WI38 (cell line): ENCODE results near the gene TTC21A.

ENCODE experiments used
- H3K4me3 ChIP-seq: 2 replicates; pipeline ENCODE4 v1.5.1; 2011; ENCODE audit warnings: low read depth, mild to moderate bottlenecking, control low read depth, low read length
- TF ChIP-seq, protein P1 (sequence below): IDR thresholded peaks from 2 replicates; pipeline ENCODE4 v1.5.1; 2012; ENCODE audit warnings: low read depth, mild to moderate bottlenecking, control low read depth, low read length

The TTC21A gene

DNA sequence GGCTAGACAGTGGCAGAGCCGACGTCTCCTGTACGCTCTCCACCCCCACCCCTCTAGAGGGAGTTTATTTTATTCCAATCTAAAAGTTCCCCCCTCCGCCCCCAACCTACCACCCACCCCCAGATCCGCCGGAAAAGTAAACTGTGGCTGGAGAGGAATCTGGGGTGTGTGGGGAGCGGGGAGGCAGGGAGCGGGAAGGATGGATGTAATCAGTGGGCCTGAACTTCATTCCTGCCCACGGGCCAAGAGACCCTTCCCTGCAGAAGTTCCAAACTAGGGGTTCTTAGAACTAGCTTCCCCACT is 46.4 kb downstream of the TTC21A start:
- TF ChIP-seq, protein P1, sequence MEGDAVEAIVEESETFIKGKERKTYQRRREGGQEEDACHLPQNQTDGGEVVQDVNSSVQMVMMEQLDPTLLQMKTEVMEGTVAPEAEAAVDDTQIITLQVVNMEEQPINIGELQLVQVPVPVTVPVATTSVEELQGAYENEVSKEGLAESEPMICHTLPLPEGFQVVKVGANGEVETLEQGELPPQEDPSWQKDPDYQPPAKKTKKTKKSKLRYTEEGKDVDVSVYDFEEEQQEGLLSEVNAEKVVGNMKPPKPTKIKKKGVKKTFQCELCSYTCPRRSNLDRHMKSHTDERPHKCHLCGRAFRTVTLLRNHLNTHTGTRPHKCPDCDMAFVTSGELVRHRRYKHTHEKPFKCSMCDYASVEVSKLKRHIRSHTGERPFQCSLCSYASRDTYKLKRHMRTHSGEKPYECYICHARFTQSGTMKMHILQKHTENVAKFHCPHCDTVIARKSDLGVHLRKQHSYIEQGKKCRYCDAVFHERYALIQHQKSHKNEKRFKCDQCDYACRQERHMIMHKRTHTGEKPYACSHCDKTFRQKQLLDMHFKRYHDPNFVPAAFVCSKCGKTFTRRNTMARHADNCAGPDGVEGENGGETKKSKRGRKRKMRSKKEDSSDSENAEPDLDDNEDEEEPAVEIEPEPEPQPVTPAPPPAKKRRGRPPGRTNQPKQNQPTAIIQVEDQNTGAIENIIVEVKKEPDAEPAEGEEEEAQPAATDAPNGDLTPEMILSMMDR = no peak

DNA sequence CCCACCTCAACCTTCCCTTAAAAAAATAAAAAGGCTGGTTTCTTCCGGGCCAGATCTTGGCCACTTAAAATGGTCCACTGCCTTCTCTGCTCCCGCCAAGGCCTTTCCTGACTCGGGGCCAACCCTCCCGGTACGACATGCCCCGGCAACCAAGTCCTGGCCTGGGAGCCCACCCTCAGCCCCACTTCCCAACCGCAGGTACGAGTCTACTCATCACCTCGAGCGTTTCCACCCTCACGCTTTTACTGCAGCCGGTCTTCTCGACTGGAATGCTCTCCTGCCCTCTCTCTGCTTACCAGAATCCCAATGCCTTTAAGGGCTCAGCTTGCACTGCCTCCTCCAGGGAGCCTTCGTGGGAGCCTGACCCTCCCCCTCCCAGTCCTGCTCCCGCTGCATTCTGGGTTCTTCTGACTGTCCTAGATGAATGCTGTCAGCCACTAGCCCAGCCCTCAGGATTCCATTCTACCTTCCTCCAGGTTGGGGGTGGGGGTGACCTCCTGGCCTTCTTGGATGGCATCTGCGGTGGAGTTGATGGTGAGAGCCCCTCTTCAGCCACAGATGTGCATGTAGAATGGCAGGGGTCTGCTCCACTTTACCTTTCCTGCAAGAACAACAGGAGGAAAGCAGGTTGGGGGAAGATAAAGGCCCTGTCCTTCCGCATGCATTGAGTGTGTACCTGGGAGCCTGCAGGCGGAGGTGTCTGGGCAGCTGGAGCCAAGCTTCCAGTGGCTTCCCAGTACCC is 47.0 kb downstream of the TTC21A start:
- TF ChIP-seq, protein P1 = no peak
- H3K4me3 ChIP-seq = no peak overlapping the region

More for the DNA sequence above, 46.4 kb downstream of the TTC21A start:
- peak overlapping the region; percentile 42 for H3K4me3 ChIP-seq

DNA sequence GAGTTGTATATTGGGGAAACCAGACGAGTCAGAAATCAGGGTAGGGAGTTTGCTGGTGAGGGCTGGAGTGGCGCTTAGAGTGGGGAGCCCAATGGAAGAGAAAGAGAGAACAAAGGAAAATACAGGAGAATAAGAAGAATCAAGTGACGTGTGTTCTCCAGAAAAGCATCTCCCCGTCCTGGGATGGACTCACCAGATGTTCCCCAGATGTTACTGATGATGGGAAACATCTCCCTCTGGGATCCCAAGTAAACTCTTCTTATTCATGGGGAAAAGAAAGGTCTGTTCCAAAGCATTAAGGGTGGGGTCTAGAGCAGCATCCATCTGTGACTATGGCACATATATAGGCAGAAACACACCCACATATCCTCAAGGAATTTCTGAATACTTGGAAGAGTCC is 48.9 kb downstream of the TTC21A start:
- no peak overlapping the region for H3K4me3 ChIP-seq
- TF ChIP-seq, protein P1 = no peak

DNA sequence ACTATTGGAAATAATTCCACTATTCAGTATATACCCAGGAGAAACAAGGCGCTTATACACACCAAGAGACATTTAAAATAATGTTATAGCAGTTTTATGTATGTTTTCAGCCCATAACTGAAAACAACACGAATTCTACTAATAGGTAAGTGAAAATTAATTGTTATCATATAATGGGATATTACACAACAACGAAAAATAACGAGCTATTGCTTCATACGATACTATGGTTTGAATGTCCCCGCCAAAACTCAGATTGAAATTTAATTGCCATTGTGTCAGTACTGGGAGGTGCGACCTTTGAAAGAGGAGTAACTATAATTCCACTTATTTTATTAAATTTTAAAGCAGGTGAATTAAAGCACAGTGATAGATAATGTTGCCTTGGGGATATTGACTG is 49.9 kb downstream of the TTC21A start:
- no peak overlapping the region for H3K4me3 ChIP-seq
- TF ChIP-seq, protein P1 = no peak

DNA sequence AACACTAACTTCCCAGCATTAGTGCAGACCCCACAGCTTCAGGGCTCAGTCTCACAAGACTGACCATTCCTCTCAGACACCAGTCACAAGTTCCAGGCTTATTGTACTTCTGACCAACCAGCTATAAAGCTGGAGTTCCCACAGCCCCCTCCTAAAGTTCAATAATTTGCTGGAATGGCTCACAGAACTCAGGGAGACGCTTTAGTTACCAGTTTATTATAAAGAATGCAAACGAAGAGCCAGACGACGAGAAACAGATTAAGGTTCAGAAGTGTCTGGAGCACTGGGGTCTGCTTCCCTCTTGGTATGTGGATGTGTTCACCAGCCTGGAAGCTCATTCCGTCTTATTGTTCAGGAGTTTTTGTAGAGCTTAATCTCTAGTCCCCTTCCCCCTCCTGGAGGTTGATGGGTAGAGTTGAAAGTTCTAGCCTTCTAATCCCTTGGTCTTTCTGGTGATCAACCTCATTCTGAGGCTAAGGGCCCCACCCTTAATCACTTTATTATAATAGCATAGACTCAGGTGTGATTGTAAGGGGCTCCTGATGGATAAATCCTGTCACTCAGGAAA is 50.8 kb downstream of the TTC21A start:
- no peak overlapping the region for H3K4me3 ChIP-seq
- TF ChIP-seq, protein P1 = no peak

DNA sequence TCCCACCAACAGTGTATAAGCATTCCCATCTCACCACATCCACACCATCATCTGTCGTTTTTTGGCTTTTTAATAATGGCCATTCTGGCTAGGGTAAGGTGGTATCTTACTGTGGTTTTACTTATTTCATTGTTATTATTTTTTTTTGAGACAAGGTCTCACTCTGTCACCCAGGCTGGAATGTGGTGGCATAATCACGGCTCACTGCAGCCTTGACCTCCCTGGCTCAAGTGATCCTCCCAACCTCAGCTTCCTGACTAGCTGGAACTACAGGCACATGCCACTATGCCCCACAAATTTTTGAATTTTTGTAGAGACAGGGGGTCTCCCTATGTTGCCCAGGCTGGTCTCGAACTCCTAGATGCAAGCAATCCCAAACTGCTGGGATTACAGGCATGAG is 56.9 kb downstream of the TTC21A start:
- H3K4me3 ChIP-seq = no peak overlapping the region
- TF ChIP-seq, protein P1 = no peak

DNA sequence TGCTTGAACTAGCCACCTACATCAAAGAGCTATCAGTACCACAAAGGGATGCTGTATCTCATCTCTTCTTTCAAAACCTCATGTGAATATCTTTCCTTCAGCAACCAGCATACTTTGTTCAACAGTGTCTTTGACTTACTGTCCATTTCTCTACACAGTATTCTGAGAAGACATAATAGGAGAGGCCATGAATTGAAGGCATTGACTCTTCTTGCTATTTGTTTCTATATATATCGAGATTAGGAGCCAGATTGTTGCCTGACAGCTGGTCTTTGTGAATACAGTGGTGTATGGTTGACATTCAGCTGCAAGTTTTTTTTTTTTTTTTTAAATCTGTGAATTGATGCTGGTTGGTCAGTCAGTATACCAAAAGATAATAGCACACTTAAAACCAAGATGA is 58.0 kb downstream of the TTC21A start:
- no peak overlapping the region for H3K4me3 ChIP-seq
- TF ChIP-seq, protein P1 = no peak
